ENCODE results near the gene KRT2.

Gene KRT2

DNA sequence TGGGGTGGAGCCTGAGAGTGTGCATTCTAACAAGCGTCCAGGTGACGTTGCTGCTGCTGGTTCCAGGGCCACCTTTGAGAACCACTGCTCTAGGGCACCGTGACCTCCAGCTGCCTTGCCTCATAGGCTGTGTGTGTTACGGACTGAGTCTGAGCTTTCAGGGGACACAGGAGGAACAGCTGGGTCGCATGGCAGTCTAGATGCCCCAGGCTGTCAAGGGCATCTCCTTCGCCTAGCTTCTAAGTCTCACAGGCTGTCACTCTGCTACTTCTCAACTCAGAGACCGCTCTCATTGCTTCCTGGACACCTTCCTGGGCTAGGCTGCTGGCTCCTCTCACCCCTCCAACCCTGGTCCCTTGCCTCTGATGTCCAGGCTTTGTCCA lies 34.6 kb downstream of the KRT2 start:
- DNase-seq (ENCODE audit: low read depth in 3 of 3, low spot score in 1 of 3): no peak

DNA sequence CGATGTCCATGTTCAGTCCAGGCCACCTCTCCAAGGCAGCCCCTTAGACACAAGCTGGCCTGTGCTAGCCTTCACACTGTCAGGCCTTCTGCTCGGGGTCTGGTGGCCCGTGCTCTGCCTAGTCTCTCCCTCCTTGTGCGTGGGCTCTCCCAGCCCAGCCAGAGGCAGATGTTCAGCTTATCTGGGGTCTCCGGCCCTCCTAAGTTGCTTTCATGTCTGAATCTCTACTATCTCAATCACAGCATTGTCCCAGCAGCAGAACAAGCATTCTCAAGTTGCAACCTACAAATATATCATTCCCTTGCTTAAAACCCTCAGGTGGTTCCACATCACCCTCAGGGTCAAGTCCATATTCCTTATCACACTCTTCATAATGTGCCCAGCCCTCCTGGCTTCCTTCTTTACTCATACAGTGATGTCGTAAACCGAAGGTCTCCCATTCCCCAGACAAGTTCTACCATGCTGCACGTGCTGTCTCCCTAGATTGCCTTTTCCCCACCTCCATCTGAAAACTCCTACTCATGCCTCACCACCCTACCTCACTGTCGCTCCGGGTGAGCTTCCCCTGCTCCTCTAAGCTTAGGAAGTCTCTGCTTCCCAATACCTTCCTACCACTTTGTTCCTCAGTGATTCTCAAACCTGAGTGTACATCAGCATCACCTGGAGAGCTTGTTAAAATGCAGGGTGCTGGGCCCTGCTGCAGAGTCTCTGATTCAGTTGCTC lies 35.2 kb downstream of the KRT2 start:
- no peak for DNase-seq (ENCODE audit: low read depth in 3 of 3, low spot score in 1 of 3)

GRCh38 chr12:52615912-52616311 lies 36.1 kb downstream of the KRT2 start:
- no peak for DNase-seq (ENCODE audit: low read depth in 3 of 3, low spot score in 1 of 3)

- DNase-seq (ENCODE audit: low read depth in 3 of 3, low spot score in 1 of 3): no peak
These were observed 36.7 kb downstream of the KRT2 start for GRCh38 chr12:52615208-52615868.

DNA sequence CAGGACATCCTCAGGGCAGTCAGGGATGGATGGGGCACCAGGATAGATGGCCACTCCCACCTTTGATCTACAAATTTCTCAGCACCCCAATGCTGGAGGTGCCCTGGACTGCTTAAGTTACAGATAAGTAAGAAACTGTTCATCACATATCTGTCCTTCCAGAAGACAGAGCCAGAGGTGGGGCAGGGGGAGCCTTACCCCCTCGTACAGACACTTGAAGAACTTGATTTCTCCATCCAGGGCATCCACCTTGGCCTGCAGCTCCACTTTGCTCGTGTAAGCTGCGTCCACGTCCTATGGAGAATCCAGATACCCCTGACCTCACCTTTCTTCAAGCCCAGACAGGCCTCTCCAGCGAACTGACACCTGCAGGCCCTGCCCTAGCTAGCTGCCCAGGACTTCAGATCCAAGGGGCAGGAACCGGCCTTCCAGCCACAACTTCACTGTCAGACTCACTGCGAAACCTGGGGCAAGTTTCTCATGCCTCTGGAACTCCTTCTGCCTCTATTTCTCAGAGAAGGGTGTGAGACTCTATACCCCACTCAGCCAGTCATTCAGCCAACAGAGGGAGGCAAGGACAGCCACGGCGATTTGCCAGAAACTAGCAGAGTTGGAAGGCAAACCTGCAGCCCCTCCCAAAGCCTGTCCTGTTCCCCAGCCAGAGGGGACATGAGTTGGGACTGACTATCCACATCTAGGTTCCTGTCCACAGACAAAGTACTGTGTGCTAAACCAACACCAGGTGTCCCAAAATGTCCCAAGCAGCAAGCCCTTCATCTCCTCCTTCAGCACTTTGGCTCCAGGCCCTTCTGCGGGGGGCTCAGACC lies 37.4 kb downstream of the KRT2 start:
- DNase-seq (ENCODE audit: low read depth in 3 of 3, low spot score in 1 of 3): no peak

- DNase-seq (ENCODE audit: low read depth in 3 of 3, low spot score in 1 of 3): no peak
These were observed 38.5 kb downstream of the KRT2 start for GRCh38 chr12:52613384-52614030.

DNA sequence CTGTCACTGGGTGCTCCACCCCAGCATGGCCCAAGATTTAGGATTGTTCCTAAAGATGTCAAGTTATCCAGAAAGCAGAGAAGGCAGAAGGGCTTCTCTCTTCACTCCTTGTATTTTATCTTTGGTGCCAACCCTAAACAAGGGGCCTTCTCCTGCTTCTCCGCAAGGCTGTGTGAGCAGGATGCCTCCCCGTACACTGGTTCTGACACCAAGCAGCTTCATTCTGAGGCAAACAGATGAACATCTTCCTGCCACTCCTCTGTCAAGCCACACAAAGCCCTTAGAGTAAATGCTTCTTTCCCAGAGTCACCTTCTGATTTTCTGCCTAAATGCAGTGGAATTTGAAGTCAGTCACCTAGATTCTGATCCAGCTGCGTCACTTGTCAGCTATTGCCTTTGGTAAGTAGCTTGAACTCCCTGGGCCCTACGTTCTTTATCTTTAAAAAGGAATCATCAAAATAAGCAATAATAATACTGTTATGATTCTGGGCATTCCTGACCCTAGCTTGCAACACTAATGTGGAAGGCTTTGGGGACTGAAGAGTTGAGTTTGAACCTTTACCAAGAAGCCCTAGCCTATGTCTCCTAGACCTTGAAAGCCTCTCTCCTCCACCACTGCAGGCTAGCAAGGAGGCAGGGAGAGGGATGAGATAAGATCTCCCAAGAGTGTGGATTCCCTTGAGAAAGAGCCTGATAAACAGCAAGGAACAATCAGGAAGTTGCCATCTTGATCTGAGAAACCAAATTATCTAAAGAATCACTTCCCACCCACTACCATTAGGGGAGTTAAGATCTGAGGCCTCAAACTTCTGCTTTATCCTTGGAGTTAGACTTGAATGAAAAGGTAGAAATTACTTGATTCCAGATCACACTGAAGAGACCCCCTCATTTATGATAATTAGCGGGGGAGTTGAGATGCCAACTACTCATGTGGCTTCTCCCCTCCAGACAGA lies 39.3 kb downstream of the KRT2 start:
- no peak for DNase-seq (ENCODE audit: low read depth in 3 of 3, low spot score in 1 of 3)

DNA sequence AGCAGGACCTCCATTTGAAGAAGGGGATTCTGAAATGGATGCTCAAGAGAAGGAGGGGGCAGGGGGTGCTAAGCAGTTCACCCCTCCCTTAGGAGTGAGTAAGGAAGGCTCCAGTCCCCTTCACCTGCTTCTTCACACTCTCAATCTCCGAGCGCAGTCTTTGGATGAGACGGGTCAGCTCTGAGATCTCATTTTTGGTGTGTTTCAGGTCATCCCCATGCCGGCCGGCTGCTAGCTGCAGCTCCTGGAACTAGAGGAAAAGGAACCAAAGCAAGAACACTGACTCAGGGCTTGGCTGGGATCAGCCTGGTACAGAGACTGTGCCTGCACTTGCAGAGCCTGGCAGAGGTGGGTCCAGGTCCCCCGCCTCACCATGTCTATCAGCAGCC lies 40.9 kb downstream of the KRT2 start:
- DNase-seq (ENCODE audit: low read depth in 3 of 3, low spot score in 1 of 3): no peak

- DNase-seq (ENCODE audit: low read depth in 3 of 3, low spot score in 1 of 3): no peak
These were observed 43.0 kb downstream of the KRT2 start for GRCh38 chr12:52608826-52609630.

DNA sequence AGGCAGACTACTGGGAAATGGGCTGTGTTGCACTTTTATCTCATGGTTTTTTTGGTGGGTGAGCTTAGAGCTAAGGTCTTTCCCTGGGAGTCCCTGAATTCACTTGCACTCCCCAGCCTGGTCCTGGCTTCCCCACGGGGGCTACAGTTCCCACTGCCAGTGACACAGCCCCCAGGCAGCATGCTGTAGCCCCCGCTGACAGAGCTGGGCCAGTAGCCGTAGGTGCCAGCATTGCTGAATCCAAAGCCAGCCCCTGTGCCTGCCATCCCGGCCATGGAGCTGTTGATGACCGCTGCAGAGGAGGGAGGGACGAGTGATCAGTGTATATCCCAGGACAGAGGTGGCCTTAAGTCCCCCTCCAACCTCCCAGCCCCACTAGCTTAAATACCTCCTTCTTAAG lies 43.9 kb downstream of the KRT2 start:
- DNase-seq (ENCODE audit: low read depth in 3 of 3, low spot score in 1 of 3): no peak

- DNase-seq (ENCODE audit: low read depth in 3 of 3, low spot score in 1 of 3): no peak
These were observed 44.7 kb downstream of the KRT2 start for GRCh38 chr12:52607314-52607713.

- DNase-seq (ENCODE audit: low read depth in 3 of 3, low spot score in 1 of 3): no peak
These were observed 45.3 kb downstream of the KRT2 start for GRCh38 chr12:52606581-52607218.

- no peak for DNase-seq (ENCODE audit: low read depth in 3 of 3, low spot score in 1 of 3)
These were observed 45.9 kb downstream of the KRT2 start for GRCh38 chr12:52606096-52606495.

DNA sequence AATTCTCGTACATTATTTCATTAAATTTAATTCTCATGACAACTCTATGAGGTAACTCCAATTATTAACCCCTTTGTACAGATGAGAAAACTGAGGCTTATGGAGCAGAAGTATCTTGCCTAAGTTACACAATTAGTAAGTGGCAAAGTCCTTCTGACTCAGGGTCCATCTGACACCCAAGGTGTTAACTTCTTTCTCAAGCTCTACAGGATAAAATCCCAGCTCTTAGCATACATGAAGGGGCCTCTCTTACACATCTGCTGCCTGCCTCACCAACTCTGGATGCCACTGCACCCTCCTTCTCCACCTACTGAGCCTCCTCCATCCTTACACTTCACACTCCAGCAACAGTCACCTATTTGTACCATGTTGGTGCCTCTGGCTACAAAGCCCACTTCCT lies 46.5 kb downstream of the KRT2 start:
- no peak for DNase-seq (ENCODE audit: low read depth in 3 of 3, low spot score in 1 of 3)

- DNase-seq (ENCODE audit: low read depth in 3 of 3, low spot score in 1 of 3): no peak
These were observed 47.2 kb downstream of the KRT2 start for GRCh38 chr12:52604859-52605258.

- DNase-seq (ENCODE audit: low read depth in 3 of 3, low spot score in 1 of 3): no peak
These were observed 48.7 kb downstream of the KRT2 start for GRCh38 chr12:52603314-52603713.

DNA sequence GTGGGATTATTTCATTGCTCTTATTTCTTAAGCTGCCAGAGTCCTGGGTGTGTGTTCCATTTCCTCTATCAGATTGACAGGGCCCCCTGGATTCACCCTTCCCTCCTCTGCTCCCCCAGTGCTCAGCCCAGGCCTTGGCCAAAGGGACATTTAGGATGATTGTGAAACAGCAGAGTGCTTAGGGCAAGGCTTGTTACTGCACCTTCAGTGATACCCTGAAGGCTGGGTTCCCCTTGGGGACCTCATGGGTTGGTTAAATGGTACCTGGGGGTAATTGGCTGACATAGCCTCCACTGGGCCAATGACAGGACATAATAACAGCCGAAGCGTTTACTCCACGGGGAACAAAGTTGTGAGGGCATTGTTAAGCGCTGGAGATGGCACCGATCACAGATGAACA lies 49.5 kb downstream of the KRT2 start:
- no peak for DNase-seq (ENCODE audit: low read depth in 3 of 3, low spot score in 1 of 3)

GRCh38 chr12:52601671-52602070 lies 50.3 kb downstream of the KRT2 start:
- DNase-seq (ENCODE audit: low read depth in 3 of 3, low spot score in 1 of 3): no peak

DNA sequence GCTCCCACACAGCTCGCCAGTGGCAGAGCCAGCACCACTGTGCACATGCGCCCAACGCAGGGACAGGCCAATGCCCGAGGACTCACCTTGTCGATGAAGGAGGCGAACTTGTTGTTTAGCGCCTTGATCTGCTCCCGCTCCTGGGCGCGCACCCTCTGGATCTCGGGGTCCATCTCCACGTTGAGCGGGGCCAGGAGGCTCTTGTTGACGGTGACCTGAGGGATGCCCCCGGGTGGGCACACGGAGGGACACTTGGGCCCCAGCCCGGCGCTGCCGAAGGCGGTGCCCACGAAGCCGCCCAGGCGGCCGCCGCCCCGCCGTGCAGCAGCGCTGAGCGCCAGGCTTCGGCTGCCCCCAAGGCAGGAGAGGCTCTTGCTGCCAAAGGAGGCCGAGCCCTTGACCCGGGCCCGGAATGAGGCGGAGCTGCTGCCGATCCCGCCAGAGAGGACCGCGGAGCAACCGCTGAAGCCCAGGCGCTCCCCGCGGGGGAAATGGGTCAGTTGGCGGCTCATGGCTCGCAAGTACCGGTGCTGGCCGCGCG lies 51.0 kb downstream of the KRT2 start, which contains the start of gene KRT72:
Gene KRT72 (minus strand): TSS at position 523 of the 541 bp plus-strand sequence. CDS start 11 bp downstream, at position 512.
- no peak for DNase-seq (ENCODE audit: low read depth in 3 of 3, low spot score in 1 of 3)
